CD4-positive, alpha-beta T cell treated with Interferon gamma for 1 hour (primary cell): ENCODE results near the gene CEP97.

ENCODE experiments used
- DNase-seq: peaks from one replicate; pipeline ENCODE4 v3.0.0-alpha.2; 2020

The CEP97 gene

GRCh38 chr3:101816215-101817149, 92.1 kb downstream of the CEP97 start:
- DNase-seq: no peak

DNA sequence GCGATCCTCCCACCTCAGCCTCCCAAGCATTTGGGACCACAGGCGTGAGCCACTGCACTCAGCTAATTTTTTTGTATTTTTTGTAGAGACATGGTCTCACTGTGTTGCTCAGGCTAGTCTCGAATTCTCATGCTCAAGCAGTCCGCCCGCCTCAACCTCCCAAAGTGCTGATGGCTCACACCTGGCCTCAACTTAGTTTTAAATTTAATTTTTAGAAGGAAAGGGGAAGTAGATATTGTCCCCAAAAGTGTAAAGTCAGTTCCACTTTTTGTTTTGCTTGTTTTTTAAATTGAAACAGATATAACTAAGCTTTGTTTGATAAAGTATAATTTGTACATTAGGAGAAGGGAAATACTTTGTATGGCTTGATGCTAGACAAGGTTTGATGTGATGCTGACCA, 93.6 kb downstream of the CEP97 start:
- no peak for DNase-seq

DNA sequence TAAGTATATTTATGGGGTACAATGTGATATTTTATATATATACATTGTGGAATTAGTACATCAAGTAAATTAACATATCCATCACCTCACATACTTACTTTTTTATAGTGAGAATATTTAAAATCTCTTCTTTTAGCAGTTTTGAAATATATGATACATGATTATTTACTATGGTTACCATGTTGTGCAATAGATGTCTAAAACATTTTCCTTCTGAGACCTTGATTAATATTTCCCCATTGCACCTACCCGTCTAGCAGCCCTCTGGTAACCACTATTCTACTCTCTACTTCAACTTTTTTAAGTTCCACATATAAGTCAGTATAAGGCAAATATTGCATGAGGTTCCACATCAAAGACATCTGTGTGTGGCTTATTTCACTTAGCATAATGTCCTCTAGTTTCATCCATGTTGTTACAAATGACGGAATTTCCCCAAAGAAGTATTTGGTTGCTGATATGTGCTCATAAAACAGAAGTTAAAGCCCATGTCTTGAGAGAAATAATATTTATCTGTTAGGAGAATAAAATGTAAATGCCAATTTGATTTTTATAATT, 95.3 kb downstream of the CEP97 start:
- no peak for DNase-seq
